ENCODE measurements around the gene KCNJ12. TPM values are rescaled to one million over a fixed set of nuclear protein-coding genes. Genes with fewer than 3 reads are reported as not detected.
A peak's percentile ranks its signal among the peaks of the same experiment; 100 is the strongest.
"Not testable (repeated sequence)": the region's sequence is repeated elsewhere in the genome, so short reads cannot be mapped to it uniquely, and the experiment has no call there.

The KCNJ12 gene
- total RNA-seq, 2 donors from 2014 or later, result 0.82 to 2.2 TPM

DNA sequence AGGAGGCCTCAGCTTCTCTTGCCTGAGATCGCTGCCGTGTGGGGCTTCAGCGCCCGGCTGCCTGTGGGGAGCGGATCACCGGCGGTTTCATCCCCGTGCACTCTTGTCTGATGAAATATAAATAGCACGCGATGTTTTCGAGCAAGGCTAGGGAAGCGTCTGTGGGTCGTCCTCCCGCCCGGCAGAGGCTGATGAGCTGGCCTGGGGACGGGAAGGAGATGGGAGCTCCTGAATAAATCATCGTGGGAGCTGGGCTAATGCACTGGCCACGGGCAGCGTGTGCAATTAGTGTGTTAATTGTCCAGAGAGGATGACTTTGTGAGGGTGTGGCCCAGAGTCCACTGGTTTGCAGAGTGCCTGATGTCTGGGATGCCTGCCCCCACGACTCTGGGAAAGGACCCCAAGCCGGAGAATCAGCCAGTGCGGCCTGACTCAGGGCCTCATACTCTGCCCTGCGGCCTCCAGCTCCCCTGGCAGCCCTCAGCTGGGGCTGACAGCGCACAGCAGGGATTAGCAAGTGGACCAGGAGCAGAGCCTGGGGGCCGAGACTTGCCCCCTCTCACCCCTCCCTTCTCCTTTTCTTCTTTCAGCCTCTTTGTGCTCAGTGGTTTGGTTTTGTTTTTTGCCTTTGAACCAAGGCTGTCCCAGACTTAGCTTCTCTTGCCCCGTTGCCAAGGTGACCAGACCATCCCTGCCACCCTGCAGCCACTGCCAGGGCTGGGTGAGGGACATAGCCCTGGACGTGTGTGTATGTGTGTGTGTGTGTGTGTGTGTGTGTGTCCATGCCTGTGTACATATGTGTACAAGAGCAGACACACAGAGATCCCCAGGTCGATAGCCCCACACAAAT lies 21.4 kb downstream of the KCNJ12 start:
- Histone ChIP-seq H3K27me3 (no peaks in the 10 kb centered on the region), H3K9me3 (no peaks in the 10 kb centered on the region), H3K4me1 (no peaks in the 10 kb centered on the region), H3K4me3 (no peak overlapping the region), H3K9ac (ENCODE audit: low read depth in 2 of 2, low read length in 2 of 2) (peak overlapping the region in 1 of 2 donors; percentile 24), H3K36me3 (no peaks in the 10 kb centered on the region), H3K27ac (no peak overlapping the region)
- TF ChIP-seq, protein P1, sequence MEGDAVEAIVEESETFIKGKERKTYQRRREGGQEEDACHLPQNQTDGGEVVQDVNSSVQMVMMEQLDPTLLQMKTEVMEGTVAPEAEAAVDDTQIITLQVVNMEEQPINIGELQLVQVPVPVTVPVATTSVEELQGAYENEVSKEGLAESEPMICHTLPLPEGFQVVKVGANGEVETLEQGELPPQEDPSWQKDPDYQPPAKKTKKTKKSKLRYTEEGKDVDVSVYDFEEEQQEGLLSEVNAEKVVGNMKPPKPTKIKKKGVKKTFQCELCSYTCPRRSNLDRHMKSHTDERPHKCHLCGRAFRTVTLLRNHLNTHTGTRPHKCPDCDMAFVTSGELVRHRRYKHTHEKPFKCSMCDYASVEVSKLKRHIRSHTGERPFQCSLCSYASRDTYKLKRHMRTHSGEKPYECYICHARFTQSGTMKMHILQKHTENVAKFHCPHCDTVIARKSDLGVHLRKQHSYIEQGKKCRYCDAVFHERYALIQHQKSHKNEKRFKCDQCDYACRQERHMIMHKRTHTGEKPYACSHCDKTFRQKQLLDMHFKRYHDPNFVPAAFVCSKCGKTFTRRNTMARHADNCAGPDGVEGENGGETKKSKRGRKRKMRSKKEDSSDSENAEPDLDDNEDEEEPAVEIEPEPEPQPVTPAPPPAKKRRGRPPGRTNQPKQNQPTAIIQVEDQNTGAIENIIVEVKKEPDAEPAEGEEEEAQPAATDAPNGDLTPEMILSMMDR (IDR thresholded peaks at IDR 0.05), result no peak
- intact Hi-C loops (cut with DNase I), result no loop called here
- no peak for DNase-seq

DNA sequence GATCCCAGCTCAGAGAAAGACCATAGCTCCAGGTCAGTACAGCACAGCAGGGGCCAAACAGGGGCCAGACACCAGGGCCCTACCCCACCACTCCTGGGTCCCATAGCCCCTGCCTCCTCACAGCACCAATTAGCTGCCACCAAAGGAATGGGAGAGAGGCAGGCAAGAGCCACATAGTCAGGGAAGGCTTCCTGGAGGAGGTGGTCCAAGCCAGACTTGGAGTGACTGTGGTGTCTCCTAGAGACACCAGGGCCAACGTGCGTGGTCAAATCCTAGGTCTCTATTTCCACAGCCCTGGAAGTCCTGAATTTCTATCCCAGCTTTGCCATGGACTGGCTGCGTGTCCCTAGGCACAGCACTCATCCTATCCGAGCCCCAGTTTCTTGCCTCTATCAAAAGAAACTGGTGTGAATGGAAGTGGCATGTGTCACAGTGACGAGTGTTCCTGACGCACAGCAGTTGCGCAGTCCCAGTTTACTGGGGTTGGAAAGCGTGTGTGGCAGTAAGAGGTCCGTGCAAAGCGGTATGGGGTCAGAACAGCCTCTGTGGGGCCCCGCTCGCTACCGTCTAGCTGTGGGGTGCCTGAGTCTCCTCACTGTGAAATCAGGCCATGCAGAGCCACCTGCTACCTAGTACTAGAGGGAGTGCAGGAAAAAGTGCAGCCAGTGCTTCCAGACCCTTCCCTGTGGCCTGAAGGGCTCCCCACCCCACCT lies 23.5 kb downstream of the KCNJ12 start:
- no peaks in the 10 kb centered on the region for H3K36me3 ChIP-seq
- no peaks in the 10 kb centered on the region for H3K9me3 ChIP-seq
- H3K27ac ChIP-seq, result no peak overlapping the region
- H3K4me3 ChIP-seq, result no peak overlapping the region
- H3K4me1 ChIP-seq, result no peaks in the 10 kb centered on the region
- no peak for DNase-seq
- no peak overlapping the region for H3K9ac ChIP-seq (ENCODE audit: low read depth in 2 of 2, low read length in 2 of 2)
- no peaks in the 10 kb centered on the region for H3K27me3 ChIP-seq
- intact Hi-C loops (cut with DNase I), result no loop called here
- TF ChIP-seq, protein P1 (IDR thresholded peaks at IDR 0.05), result no peak

DNA sequence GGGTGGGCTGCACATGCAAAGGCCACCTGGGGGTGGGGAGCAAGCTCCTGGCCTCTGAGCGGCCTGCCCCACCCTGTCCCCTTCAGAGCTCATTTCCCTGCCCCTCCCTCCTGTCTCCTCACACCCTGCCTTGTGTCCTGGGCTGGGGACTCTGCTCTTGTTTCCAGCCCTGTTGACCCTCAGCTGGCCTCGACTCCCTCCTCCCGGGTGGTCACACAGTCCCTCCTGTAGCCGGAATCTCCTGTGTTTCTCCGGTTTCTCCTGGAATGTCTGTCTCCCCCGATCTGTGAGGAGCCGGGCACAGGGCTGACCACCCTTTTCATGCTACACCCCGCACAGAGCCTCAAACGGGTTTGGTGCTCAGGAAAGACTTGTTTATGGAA lies 24.0 kb downstream of the KCNJ12 start:
- intact Hi-C loops (cut with DNase I); H3K27ac ChIP-seq; H3K27me3 ChIP-seq; H3K4me3 ChIP-seq; H3K4me1 ChIP-seq; DNase-seq; H3K36me3 ChIP-seq; H3K9me3 ChIP-seq; H3K9ac ChIP-seq (ENCODE audit: low read depth in 2 of 2, low read length in 2 of 2): not testable (repeated sequence)

DNA sequence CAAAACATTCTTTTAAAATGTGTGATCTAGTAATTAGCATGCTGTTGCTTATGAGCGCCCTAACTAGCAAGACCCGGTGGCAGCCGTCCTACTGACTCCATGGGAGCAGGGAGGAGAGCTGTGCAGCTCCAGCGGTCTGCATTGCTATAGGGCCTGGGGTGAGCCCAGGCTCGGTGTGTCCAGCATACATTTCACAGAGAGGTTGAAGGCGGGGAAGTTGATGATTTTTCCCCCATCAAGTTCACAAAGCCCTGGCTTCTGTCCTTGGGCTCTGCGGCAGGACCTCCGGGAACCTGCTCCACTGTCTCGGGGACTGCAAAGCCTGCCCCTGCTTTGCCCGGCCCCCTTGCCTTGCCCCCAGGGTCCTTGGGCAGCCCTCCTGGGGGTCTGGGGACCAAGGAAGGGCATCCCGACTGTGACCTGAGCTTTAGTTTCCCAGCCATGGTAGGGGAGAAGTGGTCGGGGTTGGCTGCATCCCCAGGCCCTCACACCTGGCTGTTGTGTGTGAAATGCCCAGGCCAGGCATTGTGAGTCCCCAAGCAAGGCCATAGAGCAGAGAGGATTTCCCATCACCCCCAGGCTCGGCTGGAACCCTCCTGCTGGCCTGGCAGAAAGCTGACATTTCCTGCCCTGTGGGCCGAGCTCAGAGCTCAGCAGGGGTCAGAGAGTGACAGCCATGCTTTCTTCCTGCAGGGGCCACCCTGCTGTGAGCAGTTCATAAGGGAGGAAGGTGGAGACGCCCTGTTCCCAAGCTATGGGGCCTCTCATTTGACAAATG lies 24.8 kb downstream of the KCNJ12 start:
- TF ChIP-seq, protein P1 (IDR thresholded peaks at IDR 0.05), result no peak
- Histone ChIP-seq H3K27me3 (no peaks in the 10 kb centered on the region), H3K4me1 (no peaks in the 10 kb centered on the region), H3K9me3 (no peaks in the 10 kb centered on the region), H3K9ac (ENCODE audit: low read depth in 2 of 2, low read length in 2 of 2) (no peak overlapping the region), H3K36me3 (no peaks in the 10 kb centered on the region), H3K4me3 (no peak overlapping the region), H3K27ac (no peak overlapping the region)
- intact Hi-C loops (cut with DNase I), result no loop called here
- DNase-seq, result no peak

DNA sequence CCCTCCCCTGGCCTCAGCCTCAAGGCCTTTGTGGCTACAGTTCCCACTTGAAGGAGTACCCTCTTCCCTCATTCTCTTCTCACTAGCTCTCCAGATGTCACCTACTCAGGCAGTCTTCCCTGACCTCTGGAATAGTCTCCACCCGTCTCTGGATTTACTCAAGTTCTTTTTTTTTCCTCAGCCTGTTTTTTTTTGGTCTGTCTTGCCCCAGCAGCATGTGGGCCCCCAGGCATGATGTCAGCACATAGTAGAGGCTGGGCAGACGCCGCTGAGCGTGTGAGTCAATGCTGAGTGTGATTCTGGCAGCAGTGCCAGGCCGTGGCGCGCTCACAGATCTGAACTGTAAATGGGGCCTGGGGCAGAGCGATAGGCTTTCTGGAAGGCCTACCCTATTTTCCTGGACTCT lies 26.0 kb downstream of the KCNJ12 start:
- H3K36me3 ChIP-seq; intact Hi-C loops (cut with DNase I): not testable (repeated sequence)

DNA sequence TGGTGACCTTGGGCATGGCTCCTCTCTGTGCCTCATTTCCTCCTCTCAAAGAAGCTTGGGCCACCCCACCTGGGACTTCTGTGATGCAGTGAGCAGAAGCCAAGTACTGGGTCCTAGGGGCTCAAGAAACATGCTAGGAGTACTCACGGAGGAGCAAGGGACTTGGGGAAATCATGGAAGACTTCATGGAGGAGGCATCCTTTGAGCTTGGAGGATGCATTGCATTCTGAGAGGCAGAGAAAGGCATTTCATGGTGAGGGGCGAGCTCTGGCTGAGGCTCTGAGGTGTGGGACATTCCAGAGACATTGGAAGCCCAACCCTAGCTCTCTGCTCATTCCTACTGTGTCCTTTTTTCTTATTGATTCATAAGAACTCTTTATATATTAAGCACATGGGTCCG lies 26.8 kb downstream of the KCNJ12 start:
- intact Hi-C loops (cut with DNase I), result not testable (repeated sequence)

More for the DNA sequence above, 26.0 kb downstream of the KCNJ12 start:
- DNase-seq; H3K4me3 ChIP-seq; H3K4me1 ChIP-seq; H3K27me3 ChIP-seq; H3K27ac ChIP-seq; H3K9ac ChIP-seq (ENCODE audit: low read depth in 2 of 2, low read length in 2 of 2); H3K9me3 ChIP-seq: not testable (repeated sequence)

DNA sequence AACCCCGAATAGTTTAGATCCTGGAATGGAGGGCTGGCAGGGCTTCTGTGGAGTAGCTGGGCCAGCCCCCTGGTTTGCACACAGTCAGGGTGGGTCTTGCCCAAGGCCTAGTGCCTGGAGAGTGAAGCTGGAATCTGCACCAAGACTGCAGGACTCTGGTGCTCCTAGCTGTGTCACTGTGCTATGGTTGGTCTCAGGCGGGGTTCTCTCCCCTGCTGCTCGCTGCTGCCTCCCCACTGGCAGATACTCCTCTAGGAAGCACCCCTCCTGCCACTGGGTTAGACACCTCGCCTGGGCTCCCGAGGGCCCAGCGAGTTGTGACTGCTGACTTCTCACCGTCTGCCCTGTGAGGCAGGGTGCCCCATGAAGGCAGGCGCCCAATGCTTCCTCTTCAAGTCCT lies 27.9 kb downstream of the KCNJ12 start:
- intact Hi-C loops (cut with DNase I); H3K9me3 ChIP-seq; H3K36me3 ChIP-seq; H3K9ac ChIP-seq (ENCODE audit: low read depth in 2 of 2, low read length in 2 of 2); H3K4me1 ChIP-seq; DNase-seq; H3K27ac ChIP-seq; H3K4me3 ChIP-seq; H3K27me3 ChIP-seq: not testable (repeated sequence)

More for the DNA sequence above, 26.8 kb downstream of the KCNJ12 start:
- not testable (repeated sequence) for H3K4me1 ChIP-seq; H3K27ac ChIP-seq; H3K9me3 ChIP-seq; DNase-seq; H3K4me3 ChIP-seq; H3K36me3 ChIP-seq; H3K9ac ChIP-seq (ENCODE audit: low read depth in 2 of 2, low read length in 2 of 2); H3K27me3 ChIP-seq

DNA sequence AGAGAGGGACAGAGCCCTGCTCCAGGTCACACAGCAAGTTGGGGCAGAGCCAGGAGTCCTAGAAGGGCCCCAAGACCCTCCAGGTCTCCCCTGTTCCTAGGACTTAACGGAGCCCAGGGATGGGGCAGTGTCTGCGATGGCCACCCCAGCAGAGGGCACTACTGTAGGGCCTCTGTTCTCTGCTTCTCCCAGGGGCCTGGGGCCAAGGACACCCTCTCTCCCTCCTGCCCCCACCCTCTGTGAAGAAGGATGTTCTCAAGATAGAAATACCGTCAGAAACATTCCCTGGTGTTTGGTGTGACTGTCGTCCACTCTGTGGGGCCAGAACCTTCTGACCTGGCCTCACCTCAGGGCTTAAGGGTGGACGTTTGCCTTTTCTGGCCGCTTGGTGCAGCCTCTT lies 28.4 kb downstream of the KCNJ12 start:
- H3K4me3 ChIP-seq; intact Hi-C loops (cut with DNase I); H3K9ac ChIP-seq (ENCODE audit: low read depth in 2 of 2, low read length in 2 of 2); H3K27me3 ChIP-seq; H3K27ac ChIP-seq; H3K9me3 ChIP-seq; H3K4me1 ChIP-seq; H3K36me3 ChIP-seq; DNase-seq: not testable (repeated sequence)

DNA sequence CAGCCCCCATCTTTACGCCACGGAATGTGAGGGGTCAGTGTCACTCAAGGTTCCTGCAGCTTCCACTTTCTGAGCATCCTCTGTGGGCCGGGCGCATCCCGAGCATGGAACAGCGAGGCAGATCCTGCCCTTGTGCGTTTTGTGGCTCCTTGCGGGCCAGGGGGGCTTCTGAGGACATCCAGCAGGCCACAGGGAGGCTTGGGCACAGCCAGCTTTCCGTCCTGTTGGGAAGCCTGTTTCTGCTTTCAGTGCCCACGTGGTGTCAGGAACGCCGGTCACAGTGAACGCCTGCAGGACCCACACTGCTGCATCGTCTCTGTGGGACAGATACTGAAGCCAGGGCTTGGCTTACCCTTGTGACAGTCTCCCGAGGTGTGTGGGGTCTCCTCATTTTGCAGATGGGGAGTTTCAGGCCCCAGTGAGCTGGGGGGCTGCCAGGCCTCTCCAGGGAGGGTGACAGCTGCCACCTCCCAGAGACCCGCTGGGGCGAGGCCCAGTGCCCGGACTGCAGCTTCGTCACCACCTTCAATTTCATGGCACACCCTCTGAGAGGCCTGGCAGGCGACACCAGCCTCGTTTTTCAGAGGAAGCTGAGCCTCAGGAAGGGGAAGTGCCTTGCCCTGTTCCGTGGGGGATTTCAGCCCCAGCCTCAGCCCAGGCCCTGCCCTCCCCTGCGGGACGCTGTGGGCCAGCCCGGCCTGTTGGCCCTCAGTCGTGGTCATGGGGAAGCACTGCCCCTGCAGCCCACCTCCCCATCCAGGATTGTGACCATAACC lies 29.0 kb downstream of the KCNJ12 start:
- H3K27me3 ChIP-seq; H3K9ac ChIP-seq (ENCODE audit: low read depth in 2 of 2, low read length in 2 of 2); H3K36me3 ChIP-seq; H3K9me3 ChIP-seq; H3K27ac ChIP-seq; intact Hi-C loops (cut with DNase I); H3K4me1 ChIP-seq; H3K4me3 ChIP-seq; DNase-seq: not testable (repeated sequence)

Measured in colonic mucosa (tissue), 4 donors.